ENCODE measurements around the gene MSMO1.

GRCh38 chr4:165325732-165326512 is 1.5 kb upstream of the MSMO1 start:
- no peak for TF ChIP-seq CTCF (IDR thresholded peaks at IDR 0.05)
- no peak for TF ChIP-seq POLR2AphosphoS5 (IDR thresholded peaks at IDR 0.05; ENCODE audit: low read depth, low read length)
- no peak for TF ChIP-seq SIN3A (IDR thresholded peaks at IDR 0.05; ENCODE audit: borderline replicate concordance, insufficient read depth, low read depth, low read length)
